GM21786 (cell line): ENCODE data around the gene MARS1.
"Not testable (repeated sequence)": the region's sequence is repeated elsewhere in the genome, so short reads cannot be mapped to it uniquely, and the experiment has no call there.

Experiments used
- ATAC-seq: cut with Tn5 transposase; IDR thresholded peaks from one replicate; pipeline ENCODE4 v1.9.1; 2021; ENCODE audit not compliant: unreplicated experiment

The MARS1 gene

GRCh38 chr12:57547288-57548012, 59.6 kb downstream of the MARS1 start:
- no peak for ATAC-seq

- ATAC-seq = no peak
These were observed 60.1 kb downstream of the MARS1 start for GRCh38 chr12:57548013-57548315.

DNA sequence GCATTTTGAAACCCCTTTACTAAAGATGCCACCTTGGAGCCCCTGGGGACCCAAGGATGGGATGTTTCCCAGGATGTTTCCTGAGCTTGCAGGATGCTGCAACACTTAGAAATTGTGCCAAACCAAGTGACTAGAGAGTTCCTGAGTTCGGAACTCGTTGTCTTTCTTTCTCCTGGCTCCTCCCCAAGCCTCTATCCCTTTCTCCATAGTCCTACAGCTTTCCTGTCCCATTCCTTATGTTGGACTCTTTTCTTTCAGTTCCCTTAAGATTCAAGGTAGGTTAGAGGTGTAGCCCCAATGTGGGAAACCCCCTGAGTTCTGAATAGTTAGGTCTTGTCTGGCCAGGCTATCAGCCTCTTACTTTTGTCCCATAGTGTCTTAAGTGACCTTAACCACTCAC, 60.6 kb downstream of the MARS1 start:
- no peak for ATAC-seq

- ATAC-seq = no peak
These were observed 61.5 kb downstream of the MARS1 start for GRCh38 chr12:57549203-57549908.

DNA sequence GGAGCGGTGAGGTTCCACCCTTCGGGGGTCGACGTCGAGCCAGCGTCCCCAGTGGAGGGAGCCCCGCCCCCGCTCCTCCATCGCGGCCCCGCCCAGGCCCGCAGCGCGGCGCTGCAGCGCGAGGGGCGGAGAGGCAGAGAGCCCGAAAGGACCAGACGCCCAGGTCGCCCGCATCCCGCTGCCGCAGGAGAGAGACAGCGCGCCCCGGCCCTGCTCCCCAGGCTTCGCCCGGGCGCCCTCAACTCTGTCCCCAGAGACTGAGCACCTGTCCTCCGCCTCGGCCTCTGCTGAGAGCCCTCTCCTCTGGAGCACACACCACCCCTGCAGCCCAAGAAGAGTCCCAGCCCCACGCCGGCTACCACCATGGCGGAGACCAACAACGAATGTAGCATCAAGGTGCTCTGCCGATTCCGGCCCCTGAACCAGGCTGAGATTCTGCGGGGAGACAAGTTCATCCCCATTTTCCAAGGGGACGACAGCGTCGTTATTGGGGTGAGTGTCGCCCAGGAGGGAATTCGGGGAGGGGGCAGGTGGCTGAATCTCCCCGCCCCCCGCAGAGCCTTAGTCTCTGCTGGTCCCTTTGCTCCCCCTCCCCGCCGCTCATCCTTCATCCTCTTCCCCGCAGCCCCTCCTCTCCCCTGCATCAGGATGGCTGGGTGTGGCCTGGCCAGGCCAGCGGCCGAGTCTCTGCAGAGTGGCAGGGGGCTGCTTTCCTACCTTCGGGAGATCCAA, 62.2 kb downstream of the MARS1 start, which contains the start of gene KIF5A:
Gene KIF5A (plus strand): TSS at position 136 of the 732 bp plus-strand sequence. CDS start 228 bp downstream, at position 364.
- ATAC-seq = no peak

GRCh38 chr12:57550641-57551549, 63.0 kb downstream of the MARS1 start:
- ATAC-seq = no peak

- ATAC-seq = no peak
These were observed 63.9 kb downstream of the MARS1 start for GRCh38 chr12:57551637-57552305.

DNA sequence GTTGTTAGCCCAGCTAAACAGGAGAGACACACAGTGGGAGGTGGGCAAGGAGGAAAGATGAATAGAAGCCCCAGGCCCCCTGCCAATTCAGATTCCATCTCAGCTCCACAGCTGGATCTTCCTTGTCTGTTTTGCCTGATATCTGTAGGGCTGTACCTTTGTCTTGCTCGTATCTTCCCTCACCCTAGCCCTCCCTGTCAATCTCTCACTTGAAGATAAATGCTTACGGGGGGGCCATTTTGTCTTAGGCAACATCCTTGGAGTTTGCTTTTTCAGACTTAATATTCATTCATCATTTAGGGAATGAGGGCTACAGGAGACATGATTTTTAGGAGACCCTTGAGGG, 64.4 kb downstream of the MARS1 start:
- no peak for ATAC-seq

DNA sequence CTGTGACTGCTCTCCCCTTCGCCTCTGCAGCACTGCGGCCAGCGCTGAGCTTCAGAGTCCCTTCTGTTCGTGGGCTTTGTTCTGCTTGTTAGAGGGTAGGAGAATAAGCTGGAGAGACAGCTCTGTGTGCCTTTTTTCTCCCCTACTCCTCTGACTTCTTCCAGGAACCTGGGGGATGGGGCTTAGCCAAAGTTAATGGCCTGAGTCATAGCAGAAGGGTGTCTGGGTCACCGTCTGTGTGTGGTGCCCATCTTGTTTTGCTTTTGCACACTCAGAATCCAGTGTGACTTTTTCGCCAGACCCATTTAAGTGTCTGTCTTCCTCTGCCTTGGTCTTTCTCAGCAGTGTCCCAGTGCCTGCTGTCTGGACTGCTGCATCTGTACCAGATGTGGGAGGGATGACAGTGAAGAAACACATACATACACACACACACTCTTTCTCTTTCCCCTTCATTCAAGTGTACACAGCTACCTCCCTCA, 65.0 kb downstream of the MARS1 start:
- ATAC-seq = no peak

GRCh38 chr12:57553343-57554202, 65.7 kb downstream of the MARS1 start:
- ATAC-seq = no peak

GRCh38 chr12:57554453-57554852, 66.6 kb downstream of the MARS1 start:
- ATAC-seq = no peak

DNA sequence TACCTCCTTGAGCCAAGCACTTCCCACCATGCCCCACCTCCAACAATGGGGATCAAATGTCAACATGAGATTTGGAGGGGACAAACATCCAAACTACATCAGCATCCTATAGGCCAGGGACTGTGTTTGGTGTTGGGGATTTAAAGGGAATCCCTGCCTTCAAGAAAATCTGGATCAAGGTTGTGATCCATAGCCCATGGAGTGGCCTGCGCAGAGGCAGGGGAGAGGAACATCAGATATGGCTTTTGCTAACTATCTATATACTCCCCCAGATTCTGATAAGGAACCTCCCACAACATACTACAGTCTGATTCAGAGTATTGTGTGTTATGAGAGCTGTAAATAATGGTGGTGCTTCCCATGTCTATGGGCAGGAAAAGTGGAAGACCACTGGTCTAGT, 67.0 kb downstream of the MARS1 start:
- ATAC-seq = no peak

DNA sequence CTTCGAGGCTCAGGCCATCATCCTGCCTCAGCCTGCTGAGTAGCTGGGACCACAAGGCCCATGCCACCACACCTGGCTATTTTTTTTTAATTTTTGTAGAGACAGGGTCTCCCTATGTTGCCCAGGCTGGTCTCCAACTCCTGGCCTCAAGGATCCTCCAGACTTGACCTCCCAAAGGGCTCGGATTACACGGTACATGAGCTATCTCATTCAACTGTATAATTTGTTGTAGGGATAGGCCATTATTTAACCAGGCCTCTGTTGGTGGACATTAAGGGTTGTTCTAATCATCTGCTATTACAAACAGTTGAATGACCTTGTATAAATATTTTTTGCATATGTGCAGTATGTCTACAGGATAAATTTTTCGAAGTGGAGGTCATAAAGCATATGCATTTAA, 71.0 kb downstream of the MARS1 start:
- no peak for ATAC-seq

DNA sequence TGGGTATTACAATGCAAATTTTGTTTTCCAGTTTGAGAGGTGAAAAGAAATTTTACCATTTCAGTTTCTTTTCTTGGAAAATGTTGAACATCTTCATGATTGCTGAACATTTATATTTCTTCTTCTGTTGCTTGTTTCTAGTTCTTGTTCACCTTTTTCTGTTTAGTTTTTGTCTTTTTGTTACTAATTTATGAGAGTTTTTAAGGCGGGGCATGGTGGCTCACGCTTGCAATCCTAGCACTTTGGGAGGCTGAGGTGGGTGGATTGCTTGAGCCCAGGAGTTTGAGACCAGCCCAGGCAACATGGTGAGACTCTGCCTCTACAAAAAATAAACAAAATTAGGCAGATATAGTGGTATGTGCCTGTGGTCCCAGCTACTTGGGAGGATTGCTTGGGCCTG, 72.6 kb downstream of the MARS1 start:
- no peak for ATAC-seq

- not testable (repeated sequence) for ATAC-seq
These were observed 73.2 kb downstream of the MARS1 start for GRCh38 chr12:57561117-57561516.

- ATAC-seq = no peak
These were observed 75.5 kb downstream of the MARS1 start for GRCh38 chr12:57563358-57563757.

- no peak for ATAC-seq
These were observed 76.4 kb downstream of the MARS1 start for GRCh38 chr12:57564178-57564740.
